Retina (tissue), 1 donor: Measurements from ENCODE around the gene TLR4.

ENCODE experiments used
- DNase-seq: peaks from one replicate; pipeline ENCODE4 v3.0.0-alpha.2; 2016

TLR4 gene

DNA sequence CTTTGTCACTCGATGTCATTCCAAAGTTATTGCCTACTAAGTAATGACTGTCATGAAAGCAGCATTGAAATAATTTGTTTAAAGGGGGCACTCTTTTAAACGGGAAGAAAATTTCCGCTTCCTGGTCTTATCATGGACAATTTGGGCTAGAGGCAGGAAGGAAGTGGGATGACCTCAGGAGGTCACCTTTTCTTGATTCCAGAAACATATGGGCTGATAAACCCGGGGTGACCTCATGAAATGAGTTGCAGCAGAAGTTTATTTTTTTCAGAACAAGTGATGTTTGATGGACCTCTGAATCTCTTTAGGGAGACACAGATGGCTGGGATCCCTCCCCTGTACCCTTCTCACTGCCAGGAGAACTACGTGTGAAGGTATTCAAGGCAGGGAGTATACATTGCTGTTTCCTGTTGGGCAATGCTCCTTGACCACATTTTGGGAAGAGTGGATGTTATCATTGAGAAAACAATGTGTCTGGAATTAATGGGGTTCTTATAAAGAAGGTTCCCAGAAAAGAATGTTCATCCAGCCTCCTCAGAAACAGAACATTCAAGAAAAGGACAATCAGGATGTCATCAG is 11.3 kb downstream of the TLR4 start:
- DNase-seq, result no peak

DNA sequence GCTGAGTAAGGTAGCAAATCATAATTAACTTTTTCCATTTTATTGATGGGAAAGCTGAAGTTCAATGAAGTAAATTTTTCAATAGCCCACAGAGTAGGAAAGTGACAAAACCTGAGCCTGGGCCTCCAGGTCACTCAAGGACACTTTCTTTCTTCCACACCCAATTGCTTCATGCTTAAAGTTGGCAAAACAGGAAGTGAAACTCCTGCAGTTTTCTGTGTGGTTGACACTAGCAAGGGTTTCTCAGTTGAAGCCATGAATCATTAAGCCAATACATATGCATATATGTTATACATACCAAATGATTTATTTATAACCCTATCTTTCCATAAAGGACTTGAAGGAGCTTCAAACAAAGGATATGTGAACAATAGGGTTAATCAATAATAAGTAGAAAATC is 13.9 kb downstream of the TLR4 start:
- DNase-seq, result no peak

DNA sequence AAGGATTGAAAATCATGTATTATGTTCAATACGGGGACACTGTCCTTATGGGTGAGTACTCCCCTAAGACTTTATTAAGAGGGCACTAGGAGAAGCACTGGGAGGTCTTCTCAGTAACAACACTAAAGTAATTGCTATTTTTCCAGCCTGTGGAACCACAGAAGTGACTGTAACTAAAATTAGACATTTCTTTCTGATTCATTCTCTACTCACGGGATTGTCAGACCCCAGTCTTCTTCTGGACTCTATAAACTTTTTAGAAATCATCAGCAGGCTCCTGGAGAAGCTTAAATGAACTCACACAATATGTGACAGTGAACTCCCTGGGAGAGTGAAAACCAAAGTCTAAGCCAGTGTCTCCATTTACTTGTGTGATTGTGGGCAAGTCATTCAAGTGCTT is 14.5 kb downstream of the TLR4 start:
- DNase-seq, result no peak

DNA sequence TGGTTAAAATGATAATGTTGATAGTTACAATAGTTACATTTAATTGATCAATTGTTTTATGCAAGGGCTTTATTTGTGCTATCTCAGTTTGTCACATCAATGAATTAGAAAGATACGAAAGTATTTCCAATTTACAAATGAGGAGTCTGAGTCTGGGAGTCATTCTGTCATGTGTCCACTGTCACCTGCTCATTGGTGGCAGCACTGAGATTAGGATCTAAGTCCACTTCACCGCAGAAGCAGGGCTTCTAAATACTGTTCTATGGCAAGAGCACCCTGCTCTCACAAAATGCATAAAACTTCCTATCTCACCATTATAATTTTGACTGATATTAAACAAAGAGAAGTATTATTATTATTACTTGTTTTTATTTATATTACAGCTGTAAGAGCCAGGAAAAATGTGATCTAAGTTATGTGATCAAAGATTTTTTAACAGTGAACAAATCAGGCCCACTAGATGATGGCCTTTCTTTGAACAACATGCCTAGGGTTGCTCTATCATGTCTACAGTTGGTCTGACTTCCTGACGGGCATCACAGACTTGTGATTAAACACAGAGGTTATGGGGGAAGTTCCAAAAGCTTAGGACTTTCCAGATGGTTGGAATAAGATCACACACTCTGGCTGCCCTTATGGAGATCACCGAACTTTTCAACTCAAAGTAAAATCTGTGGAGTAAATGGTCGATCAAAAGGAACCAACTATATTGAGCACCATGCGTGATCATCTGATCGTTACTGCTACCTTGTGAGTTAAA is 15.1 kb downstream of the TLR4 start:
- DNase-seq, result no peak

DNA sequence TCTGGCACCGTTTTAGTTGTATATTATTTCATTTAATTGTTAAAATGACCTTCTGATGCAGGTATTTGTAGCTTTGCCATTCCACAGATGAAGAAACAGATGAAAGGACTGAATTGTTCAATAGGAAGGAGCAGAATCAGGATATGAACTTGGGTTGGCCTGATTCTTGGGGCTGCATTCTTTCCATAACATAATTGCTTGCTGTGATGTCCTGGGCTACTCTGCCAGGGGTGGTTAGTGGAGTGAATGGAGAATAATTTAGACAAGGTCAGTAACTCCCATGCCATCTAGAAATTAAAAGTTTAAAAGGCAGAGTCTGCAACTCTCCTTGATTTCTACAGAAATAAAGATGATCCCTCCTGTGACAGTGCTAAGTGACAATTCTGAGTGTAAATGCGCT is 15.9 kb downstream of the TLR4 start:
- no peak for DNase-seq

DNA sequence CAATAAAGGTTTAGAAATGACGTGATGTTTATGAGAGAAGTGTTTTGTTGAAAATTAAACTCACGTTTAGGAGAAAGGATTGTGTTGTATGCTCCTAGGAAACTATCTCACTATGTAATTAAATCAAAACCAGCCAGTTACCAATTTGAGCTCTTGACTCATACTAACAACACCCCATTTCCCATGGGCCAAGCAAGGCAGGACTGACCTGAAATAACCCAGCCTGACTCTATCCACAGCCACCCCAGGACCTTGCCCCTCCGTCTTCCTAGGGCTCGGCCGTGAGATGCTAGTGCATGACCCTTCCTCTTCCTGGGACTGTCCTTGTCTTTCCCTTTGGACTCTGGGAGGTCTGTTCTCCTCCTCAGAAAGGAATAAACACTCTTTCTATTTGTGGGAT is 16.4 kb downstream of the TLR4 start:
- DNase-seq, result no peak

DNA sequence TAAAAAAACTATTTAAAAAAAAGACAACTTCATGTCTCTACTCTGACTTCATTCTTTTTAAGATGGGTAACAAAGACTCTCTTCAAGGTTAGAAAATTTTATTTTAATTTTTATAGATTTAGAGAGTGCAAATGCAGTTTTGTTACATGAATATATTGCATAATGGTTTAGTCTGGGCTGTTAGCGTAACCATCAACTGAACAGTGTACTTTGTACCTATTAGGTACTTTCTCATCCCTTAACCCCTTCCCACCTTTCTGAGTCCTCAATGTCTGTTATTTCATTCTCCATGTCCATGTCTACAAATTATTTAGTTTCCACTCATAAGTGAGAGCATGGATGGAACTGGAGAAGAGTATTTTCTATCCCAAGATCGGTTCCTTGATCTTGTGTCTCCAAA is 16.8 kb downstream of the TLR4 start:
- no peak for DNase-seq

DNA sequence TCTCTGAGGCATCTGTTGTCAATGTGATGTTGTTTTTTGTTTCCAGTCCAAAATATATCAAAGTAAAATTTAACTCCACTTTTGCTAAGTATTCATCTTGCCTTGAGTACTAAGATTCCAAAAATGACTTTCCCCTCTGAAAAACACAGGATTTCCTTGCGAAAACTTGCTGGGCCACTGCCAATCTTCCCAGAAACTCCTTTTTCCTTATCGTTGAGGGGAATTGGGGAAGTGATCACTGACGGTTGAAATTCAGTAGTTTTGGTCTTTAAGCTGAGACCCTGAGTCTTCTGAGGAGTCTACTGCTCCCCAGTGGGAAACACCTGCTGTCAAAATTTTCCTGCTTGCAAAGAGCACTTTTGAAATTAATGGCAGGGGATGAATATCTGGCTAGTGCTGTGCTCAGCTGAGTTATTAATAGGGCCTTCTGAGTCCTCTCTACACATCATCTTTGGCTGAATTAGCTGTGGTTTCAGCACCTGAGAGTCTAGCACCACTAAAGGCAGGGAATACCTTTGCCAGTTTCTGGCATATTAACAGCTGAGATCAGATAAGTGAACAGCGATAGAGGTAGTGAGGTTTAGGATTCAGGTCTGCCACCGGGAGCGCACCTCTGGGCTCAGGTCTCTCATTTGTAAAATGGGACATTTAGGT is 18.0 kb downstream of the TLR4 start:
- no peak for DNase-seq

DNA sequence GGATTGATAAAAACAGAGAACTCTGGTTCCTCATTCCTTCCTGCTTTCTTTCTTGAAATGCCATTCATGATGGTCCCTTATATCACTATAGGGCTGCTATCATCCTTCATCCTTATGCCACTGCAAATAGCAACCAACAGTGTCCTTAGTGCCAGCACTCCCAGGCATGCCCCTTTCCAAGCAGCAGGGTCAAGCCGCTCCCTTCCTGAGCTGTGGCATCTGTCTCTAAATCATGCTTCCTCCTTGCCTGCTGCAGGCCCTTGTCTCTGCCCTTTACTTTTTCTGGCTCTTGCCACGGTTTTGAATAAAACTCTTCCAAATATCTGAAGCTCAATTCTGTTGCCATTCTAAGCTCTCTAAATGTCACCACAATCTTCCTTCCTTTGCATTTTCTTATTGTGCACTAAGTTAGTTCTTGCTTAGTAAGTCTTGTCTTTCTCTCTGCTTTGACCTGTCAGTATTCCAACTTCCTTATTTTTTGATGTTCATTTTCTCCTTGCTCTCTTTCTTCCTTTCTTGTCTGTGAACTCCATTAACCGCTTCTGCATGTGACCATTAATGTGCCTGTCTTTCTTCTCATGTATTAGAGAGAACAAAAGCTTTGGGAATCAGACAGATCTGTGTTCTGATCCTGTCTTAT is 19.9 kb downstream of the TLR4 start:
- no peak for DNase-seq

DNA sequence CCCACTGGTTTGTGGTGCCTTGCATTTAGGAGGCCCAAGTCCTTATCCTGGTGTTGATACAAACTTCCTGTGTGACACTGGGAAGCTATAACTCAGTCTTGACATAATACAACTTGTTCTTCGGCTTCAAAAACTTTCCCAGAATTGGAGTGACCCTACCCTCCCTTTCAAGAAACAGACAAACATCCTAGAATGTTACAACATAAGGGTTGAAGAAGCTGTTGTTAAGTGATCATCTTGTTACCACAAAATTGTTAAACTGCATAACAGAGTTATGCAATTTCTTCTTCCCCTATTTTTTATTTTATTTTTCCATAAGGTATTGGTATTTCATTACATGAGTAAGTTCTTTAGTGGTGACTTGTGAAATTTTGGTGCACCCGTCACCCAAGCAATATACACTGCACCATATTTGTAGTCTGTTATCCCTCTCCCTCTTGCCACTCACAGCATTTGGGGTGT is 21.3 kb downstream of the TLR4 start:
- no peak for DNase-seq

DNA sequence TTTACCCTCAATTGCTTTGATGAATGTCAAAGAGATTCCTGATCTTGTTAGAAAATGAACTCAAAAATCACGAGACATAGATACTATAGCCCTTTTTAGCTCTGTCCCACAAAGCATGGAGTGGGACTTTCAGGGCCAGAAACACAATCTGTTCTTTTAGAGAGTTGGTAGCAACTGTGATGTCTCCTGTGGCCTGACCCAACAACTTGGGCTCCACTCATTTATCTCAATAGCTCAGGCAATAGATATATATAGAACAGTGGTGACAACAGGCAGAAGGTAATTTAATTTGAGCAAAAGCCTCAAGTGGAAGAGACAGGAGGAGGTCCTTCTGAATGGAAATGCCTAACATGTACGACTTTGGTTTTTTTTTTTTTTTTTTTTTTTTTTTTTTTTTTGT is 25.2 kb downstream of the TLR4 start:
- DNase-seq, result no peak

DNA sequence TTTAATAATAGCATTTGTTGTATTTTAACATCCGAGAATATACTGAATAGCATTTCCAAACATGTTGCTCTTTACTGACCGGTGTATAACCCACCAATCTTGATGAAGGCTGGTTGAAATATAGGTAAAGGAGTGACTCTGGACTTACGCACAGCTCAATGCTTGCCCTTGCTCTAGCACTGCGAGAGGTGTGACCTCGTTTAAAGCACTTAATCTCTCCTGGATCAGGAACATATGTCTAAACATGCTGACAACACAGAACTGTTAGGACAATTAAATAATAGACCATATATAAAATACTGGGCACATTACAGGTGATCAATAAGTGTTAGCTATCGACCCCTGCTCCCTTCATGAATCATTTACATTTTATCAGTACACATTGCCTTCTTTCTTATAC is 28.3 kb downstream of the TLR4 start:
- no peak for DNase-seq

DNA sequence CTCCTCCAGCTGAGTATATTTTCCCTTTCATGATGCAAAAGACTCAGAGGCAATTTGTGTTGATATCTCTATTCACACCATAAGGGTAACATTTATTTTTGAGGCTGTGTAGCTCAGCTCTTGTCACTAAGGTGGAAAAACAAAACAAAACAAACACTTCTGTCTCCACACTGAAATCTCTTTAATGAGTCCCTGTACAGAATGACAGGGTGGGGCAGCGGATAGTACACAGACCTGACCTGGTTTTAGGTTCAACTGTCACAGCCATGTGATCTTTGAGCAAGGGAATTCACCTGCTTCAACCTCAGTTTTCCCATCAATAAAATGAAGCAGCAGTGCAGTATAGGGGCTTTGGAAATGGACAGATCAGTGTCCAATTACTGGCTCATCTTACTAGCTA is 29.3 kb downstream of the TLR4 start:
- no peak for DNase-seq

DNA sequence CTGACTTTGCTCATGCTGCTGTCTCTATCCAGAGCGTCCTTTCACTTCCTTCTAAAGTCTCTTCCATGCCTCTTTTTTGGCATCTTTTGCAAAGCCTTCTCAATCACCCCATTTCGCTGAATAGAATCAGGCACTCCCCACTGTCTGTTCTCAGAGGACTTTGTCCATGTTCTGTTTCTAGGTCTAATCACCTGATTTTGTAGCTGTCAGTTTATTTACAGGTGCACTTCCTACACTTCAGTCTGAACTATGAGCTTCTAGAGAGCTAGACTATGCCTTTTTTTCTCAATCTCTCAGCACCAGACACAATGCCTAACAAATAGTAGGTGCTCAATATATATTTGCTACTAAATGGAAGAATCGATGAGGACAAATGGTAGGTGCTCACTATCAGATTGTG is 29.9 kb downstream of the TLR4 start:
- DNase-seq, result no peak

DNA sequence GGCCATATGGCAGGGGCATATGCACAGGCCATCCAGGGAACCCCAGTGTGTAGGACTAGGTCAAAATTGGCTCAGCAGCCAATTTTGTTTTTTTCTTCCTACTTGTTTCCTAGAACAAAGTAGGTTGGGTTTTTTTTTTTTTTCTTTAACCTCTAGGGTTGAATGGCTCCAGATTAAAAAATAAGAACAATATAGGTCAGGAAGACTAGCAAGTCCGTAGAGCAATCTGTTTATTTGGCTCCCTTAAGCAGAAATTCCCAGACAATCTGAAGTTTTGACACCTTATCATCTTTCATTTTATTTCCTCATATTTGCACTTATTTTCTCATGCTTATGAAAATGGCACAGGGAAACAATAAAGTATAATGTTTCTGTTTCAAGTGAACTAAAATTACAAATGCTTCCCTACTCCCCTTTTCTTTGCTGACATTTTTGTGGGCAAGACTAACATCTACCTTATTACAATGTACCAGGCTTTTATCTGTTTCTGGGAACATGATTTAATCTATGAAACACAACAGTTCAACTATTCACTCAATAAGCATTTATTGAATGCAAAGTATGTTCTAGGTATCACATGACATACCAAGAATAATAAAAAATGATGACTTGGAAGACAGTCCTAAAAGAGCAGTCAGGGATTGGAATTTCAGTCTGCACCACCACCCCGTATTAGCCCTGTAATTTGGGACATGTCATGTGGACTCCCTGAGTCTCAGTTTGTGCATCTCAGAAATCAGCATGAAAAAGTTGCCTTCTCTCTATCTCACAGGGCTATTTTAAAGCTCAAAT is 30.5 kb downstream of the TLR4 start:
- DNase-seq, result no peak

DNA sequence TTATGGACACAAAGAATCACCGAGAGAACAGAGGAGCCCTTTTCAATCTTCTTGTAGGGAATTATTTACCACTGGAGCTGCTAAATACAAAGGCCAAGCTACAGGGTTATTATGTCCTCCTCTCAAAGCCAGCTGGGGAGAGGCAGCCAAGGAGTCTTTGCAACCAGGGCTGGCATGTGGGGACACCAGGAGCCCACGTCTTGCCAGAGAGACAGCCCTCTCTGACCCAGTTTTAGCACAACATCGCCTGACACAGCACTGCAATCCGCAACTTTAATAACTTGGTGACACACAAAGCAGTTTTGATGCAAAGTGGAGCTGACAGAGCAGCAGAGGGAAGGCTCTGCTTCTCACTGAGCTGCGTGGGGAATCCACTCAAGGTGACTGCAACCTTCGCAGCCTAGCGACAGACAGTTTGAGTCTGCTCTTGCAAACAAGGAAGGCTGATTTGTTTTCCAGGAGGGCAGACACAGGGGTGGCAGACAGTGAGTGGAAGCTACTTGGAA is 33.6 kb downstream of the TLR4 start:
- DNase-seq, result peak; percentile 90

DNA sequence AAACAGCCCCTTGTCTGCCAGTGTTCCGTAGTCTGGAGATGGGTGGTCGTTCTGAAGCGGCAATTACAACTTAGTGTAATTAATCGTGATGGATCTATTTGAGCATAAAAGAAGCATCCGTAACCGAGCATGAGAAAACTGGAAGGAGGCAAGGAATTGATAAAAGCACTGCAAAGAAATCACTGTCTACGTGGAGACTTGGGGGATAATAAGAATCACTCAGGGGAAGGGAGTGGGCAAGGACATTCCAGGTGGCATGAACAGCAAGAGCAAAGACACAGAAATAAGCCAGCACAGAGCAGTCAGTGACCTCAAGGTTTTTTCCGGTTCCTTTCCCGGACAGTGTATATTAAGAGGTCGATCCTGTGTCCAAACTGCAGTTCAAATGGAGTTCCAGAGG is 35.0 kb downstream of the TLR4 start:
- DNase-seq, result peak; percentile 63

DNA sequence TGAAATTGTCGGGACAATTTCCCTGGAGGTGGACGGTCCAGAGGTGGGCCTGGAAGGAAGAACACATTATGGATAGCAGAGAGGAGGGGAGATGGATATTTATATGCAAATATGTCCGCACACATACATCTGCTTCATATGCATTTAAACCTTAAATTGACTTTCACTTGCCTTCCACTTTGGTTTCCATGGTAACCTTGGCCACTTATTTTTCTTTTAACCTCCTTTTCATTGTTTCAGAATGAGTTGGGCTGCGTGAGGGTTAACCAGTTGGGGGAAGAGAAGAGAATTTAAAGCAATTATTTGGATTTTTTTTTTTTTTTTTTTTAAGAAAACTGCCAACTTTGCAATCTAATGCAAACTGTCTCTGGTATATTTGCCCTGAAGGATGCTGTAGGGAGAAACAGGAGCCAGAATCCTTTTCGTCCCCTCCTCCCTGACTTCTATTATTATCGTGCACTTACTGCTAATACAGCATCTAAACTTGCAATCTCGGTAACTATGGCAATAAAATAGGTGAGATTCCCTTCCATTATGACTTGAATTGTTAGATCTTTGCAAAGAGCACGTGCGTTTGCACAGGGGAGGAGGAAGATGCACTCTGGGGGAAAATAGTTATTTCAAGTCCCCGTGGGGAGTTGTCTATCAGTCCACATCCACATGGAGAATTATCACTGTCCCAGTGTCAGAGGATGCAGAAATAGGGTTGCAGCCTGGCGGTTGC is 35.6 kb downstream of the TLR4 start:
- DNase-seq, result no peak

DNA sequence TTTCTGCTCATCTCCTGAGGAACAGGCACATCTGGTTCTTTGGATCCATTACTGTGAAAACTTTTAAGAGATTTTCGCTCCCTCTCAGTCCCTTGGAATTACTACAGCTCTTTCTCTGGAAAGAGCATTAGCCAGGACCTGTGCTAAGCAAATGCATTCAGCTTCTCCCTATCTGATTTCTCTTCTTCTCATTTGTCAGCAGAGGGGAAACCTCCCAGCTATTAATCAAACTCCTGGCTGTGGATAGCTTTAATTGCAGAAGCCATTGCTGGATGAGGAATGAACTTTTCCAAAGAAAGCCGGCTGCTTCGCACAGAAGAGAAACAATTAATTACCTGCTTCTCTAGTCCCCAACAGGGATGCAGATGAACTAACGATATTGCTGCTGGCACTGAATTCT is 37.9 kb downstream of the TLR4 start:
- DNase-seq, result no peak

DNA sequence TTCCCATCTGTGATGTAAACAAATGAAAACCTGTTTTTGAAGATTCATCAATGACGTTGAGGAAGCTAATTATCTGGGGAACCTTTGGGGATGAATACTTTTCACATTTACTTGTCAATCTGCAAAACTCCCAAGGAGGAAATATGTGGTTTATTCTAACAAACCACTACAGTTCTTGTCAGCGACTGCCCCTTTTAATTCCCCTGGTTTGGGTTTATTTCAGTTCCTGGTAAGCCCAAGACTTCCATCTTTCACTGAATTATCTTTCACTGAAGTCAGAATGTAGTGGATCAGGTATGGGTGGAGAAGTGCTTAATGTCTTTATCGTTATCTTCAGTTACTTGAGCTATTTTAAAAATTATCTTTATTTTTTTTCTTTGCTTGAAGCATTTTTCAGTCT is 40.2 kb downstream of the TLR4 start:
- no peak for DNase-seq

DNA sequence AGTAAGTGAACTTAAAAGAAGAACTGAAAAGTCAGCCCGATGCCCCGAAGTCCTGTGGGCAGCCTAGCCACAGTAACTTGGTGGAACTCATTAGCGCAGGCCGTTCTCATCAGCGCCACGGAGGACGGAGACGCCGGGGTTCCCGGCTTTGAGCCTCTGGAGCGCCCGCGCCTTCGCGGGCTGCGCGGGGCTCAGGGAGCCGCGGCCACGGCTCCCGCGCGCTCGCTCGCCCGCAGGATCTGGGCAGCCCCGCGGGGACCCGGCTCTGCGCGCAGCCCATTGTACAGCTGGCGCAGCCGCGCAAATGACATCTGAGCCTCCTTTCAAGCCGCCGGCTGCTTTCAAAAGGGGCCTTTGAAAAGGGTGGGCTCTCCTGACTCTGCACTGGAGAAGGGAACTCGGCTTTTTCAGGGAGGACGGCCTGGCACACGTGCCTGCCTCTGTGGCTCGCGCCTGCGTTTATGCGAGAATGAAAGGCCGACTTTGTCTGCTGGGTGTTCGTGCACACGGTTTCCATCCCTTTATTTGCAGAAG is 40.7 kb downstream of the TLR4 start:
- DNase-seq, result peak; percentile 77

DNA sequence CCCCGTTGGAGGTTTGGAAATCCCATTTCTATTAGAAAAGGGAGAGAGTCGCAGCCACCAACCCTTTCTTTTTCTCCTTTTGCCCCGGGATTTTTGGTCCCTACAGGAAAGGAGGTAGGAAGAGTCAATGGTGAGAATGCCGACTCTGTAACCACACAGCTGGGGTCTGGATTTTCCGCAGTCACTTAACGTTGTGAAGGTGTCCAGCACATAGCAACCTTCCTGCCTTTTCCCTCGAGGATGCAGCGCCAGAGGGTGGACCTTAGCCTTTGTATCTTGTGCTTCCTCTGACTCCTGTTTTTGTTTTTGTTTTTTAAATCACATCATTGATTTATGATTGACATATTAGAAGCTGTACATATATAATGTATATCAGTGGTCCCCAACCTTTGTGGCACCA is 41.4 kb downstream of the TLR4 start:
- DNase-seq, result no peak
